Suprapubic skin (tissue), 4 donors: ENCODE data around the gene C6orf118. TPM values are rescaled to one million over a fixed set of nuclear protein-coding genes. Genes with fewer than 3 reads are reported as not detected.

Experiments
- DNase-seq, 2 donors: peaks; one replicate each; pipeline ENCODE4 v3.0.0-alpha.2; 2019; ENCODE audit warnings: low spot score in 2 of 2
- H3K27ac ChIP-seq: fragments of 200-600 bp; sonication (generic); one replicate; pipeline ENCODE4 v1.5.1; 2019
- H3K27me3 ChIP-seq: fragments of 200-600 bp; sonication (generic); one replicate; pipeline ENCODE4 v1.5.1; 2019
- H3K36me3 ChIP-seq: fragments of 200-600 bp; sonication (generic); one replicate; pipeline ENCODE4 v1.5.1; 2019
- H3K4me1 ChIP-seq: fragments of 200-600 bp; sonication (generic); one replicate; pipeline ENCODE4 v1.5.1; 2019
- H3K4me3 ChIP-seq: fragments of 200-600 bp; sonication (generic); one replicate; pipeline ENCODE4 v1.5.1; 2019; ENCODE audit warnings: mild to moderate bottlenecking
- H3K9me3 ChIP-seq: fragments of 200-600 bp; sonication (generic); one replicate; pipeline ENCODE4 v1.5.1; 2019
- CTCF ChIP-seq, 2 donors: fragments of 200-600 bp in 1 of 2; fragments of 450-650 bp in 1 of 2; sonication (generic) in 1 of 2; IDR thresholded peaks; one replicate each; pipeline ENCODE4 v1.5.1; 2016 to 2019; ENCODE audit warnings: antibody characterized with exemption in 2 of 2, mild to moderate bottlenecking in 1 of 2, moderate library complexity in 1 of 2
- EP300 ChIP-seq: sonication (generic); formaldehyde crosslinking; IDR thresholded peaks from one replicate; pipeline ENCODE4 v1.6.1; 2017; ENCODE audit warnings: antibody characterized with exemption
- POLR2A ChIP-seq, 2 donors: fragments of 450-650 bp; IDR thresholded peaks; one replicate each; pipeline ENCODE4 v1.6.1; 2017; ENCODE audit warnings: antibody characterized with exemption in 2 of 2, mild to moderate bottlenecking in 2 of 2, moderate library complexity in 2 of 2
- POLR2AphosphoS5 ChIP-seq, 3 donors: sonication (generic); formaldehyde crosslinking; IDR thresholded peaks; one replicate each; pipeline ENCODE4 v1.6.1; 2017; ENCODE audit warnings: antibody characterized with exemption in 3 of 3
- WGBS: methylation state at CpG from one replicate; pipeline ENCODE4 v1.1.5; 2018; 5-methylcytosine and 5-hydroxymethylcytosine counted together
- total RNA-seq, 4 donors: library from RNA; depleted of rRNA; stranded (reverse); fragments of >200 nt; gene quantifications; one replicate each; pipeline ENCODE4 v1.1.0, GENCODE V29; 2016

C6orf118 gene
- total RNA-seq, 4 donors from 2014 or later, result not detected

- Histone ChIP-seq H3K27ac (no peak overlapping the region), H3K4me1 (no peaks in the 10 kb centered on the region), H3K27me3 (no peaks in the 10 kb centered on the region), H3K36me3 (no peaks in the 10 kb centered on the region), H3K9me3 (peaks cover 7% of the 10 kb centered on the region), H3K4me3 (no peak overlapping the region)
- no peak for DNase-seq
- WGBS, result 55% methylated on average over 17 of the region's 17 CpGs
- TF ChIP-seq POLR2AphosphoS5 (IDR thresholded peaks at IDR 0.05) (no peak), CTCF (IDR thresholded peaks at IDR 0.05) (peak in 1 of 2 donors; percentile 13)
Observed at GRCh38 chr6:165231581-165232561, 77.5 kb downstream of the C6orf118 start.

GRCh38 chr6:165231177-165231576, 78.2 kb downstream of the C6orf118 start:
- H3K4me3 ChIP-seq, result no peak overlapping the region
- H3K9me3 ChIP-seq, result peaks cover 2% of the 10 kb centered on the region
- H3K36me3 ChIP-seq, result no peaks in the 10 kb centered on the region
- no peaks in the 10 kb centered on the region for H3K27me3 ChIP-seq
- no peak for TF ChIP-seq POLR2AphosphoS5 (IDR thresholded peaks at IDR 0.05)
- TF ChIP-seq EP300, result no peak
- TF ChIP-seq CTCF (IDR thresholded peaks at IDR 0.05), result no peak
- TF ChIP-seq POLR2A (IDR thresholded peaks at IDR 0.05), result no peak
- no peak overlapping the region for H3K27ac ChIP-seq
- 73% methylated on average over 3 of the region's 3 CpGs for WGBS
- no peak for DNase-seq
- H3K4me1 ChIP-seq, result no peaks in the 10 kb centered on the region
